T-helper 17 cell (primary cell): ENCODE data around the gene GABRR2. TPM values are rescaled to one million over a fixed set of nuclear protein-coding genes. Genes with fewer than 3 reads are reported as not detected.

Source experiments
- ATAC-seq: fragments of 150-1000 bp; cut with Tn5 transposase; 2 replicates; pipeline ENCODE4 v1.10.0; 2021; ENCODE audit warnings: mild to moderate bottlenecking, moderate library complexity
- DNase-seq, 3 donors: peaks; one replicate each; pipeline versions ENCODE4 v3.0.0 to v3.0.0-alpha.2; 2020 to 2021
- H3K9me3 ChIP-seq: one replicate; pipeline ENCODE4 v1.7.0; 2013; ENCODE audit warnings: low read length, mild to moderate bottlenecking; ENCODE audit not compliant: control insufficient read depth, poor library complexity, severe bottlenecking
- H3K27ac Mint-ChIP-seq: one replicate; pipeline ENCODE4 v1.8.0; 2022; ENCODE audit warnings: mild to moderate bottlenecking, moderate library complexity, mixed read lengths
- H3K27me3 Mint-ChIP-seq: one replicate; pipeline ENCODE4 v1.8.0; 2022; ENCODE audit warnings: mixed read lengths
- H3K36me3 Mint-ChIP-seq: one replicate; pipeline ENCODE4 v1.8.0; 2022; ENCODE audit warnings: low read depth, mixed read lengths
- H3K4me1 Mint-ChIP-seq: one replicate; pipeline ENCODE4 v1.8.0; 2022; ENCODE audit warnings: mild to moderate bottlenecking, mixed read lengths
- H3K4me3 Mint-ChIP-seq: one replicate; pipeline ENCODE4 v1.8.0; 2022; ENCODE audit warnings: mild to moderate bottlenecking, moderate library complexity, mixed read lengths
- total RNA-seq, 4 donors: library from RNA in 2 of 4; stranded (reverse) in 2 of 4; gene quantifications; one replicate each; pipeline ENCODE4 v1.2.3 and lab custom pipeline; 2022 to 2026

GABRR2 gene
- total RNA-seq, 2 donors from 2014 or later, result 0.65 to 1.4 TPM

DNA sequence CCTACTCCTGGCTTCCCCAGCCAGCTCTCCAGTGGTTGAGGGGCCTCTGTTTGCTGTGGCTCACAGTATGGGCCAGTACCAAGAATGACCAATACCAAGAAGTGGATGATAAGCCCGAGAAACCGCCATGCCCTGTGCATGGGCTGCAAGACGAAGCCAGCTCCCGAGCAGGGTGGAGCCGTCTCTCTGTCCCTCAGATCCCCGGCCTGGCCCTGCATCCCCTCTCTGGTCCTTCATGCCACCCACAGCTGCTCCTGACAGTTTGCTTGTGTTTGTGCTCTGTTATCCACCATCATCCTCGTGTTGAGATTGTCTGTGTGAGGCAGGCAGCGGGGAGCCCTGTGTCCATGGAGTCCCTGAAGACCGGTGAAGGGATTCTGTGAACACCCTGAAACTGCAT lies 36.1 kb downstream of the GABRR2 start:
- peaks cover 2% of the 10 kb centered on the region for H3K9me3 ChIP-seq
- peaks cover 5% of the 10 kb centered on the region for H3K27me3 Mint-ChIP-seq
- H3K4me3 Mint-ChIP-seq, result no peak overlapping the region
- ATAC-seq (no peak), DNase-seq (no peak)
- no peak overlapping the region for H3K27ac Mint-ChIP-seq
- no peaks in the 10 kb centered on the region for H3K36me3 Mint-ChIP-seq
- H3K4me1 Mint-ChIP-seq, result peaks cover 15% of the 10 kb centered on the region

GRCh38 chr6:89275900-89276299 lies 39.2 kb downstream of the GABRR2 start:
- H3K4me3 Mint-ChIP-seq, result no peak overlapping the region

GRCh38 chr6:89273816-89274215 lies 41.3 kb downstream of the GABRR2 start:
- H3K36me3 Mint-ChIP-seq, result no peaks in the 10 kb centered on the region
- H3K4me3 Mint-ChIP-seq, result no peak overlapping the region
- ATAC-seq, result no peak
- peaks cover 9% of the 10 kb centered on the region for H3K4me1 Mint-ChIP-seq
- H3K27ac Mint-ChIP-seq, result no peak overlapping the region
- H3K27me3 Mint-ChIP-seq, result no peaks in the 10 kb centered on the region
- H3K9me3 ChIP-seq, result no peaks in the 10 kb centered on the region
- no peak for DNase-seq

More at GRCh38 chr6:89275900-89276299, 39.2 kb downstream of the GABRR2 start:
- Mint-ChIP-seq H3K36me3 (no peaks in the 10 kb centered on the region), H3K4me1 (peaks cover 5% of the 10 kb centered on the region), H3K27me3 (no peaks in the 10 kb centered on the region), H3K27ac (no peak overlapping the region)
- H3K9me3 ChIP-seq, result no peaks in the 10 kb centered on the region
- no peak for ATAC-seq
- no peak for DNase-seq

DNA sequence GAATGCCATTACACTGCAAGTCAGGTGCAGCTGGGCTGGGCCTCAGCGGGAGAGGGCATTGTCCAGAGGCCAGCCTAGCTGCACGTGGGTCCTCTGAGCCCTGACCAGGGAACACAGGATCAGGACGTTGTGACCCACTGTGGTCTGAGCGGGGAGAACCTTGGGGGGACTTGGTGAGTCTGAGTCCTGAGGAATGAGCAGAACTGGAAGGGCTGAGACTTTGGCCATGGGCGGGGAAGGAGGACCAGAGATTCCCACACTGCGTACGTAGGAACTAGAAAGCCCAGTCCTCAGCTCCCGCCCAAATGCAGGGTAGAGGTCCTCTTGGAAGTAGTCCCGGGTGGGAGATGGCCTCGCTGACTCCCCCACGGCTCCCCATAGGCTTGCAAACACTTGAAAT lies 42.5 kb downstream of the GABRR2 start:
- H3K36me3 Mint-ChIP-seq, result no peaks in the 10 kb centered on the region

GRCh38 chr6:89270951-89271721 lies 44.0 kb downstream of the GABRR2 start:
- no peak overlapping the region for H3K27ac Mint-ChIP-seq
- DNase-seq, result no peak
- no peaks in the 10 kb centered on the region for H3K36me3 Mint-ChIP-seq
- no peak overlapping the region for H3K4me3 Mint-ChIP-seq
- H3K4me1 Mint-ChIP-seq, result peaks cover 5% of the 10 kb centered on the region
- no peaks in the 10 kb centered on the region for H3K9me3 ChIP-seq
- H3K27me3 Mint-ChIP-seq, result no peaks in the 10 kb centered on the region
- no peak for ATAC-seq

More for the DNA sequence above, 42.5 kb downstream of the GABRR2 start:
- no peak overlapping the region for H3K27ac Mint-ChIP-seq
- H3K9me3 ChIP-seq, result no peaks in the 10 kb centered on the region
- ATAC-seq, result no peak
- H3K27me3 Mint-ChIP-seq, result no peaks in the 10 kb centered on the region
- H3K4me1 Mint-ChIP-seq, result peaks cover 5% of the 10 kb centered on the region
- no peak for DNase-seq
- H3K4me3 Mint-ChIP-seq, result no peak overlapping the region

- DNase-seq, result no peak
- no peaks in the 10 kb centered on the region for H3K36me3 Mint-ChIP-seq
- no peaks in the 10 kb centered on the region for H3K9me3 ChIP-seq
- ATAC-seq, result no peak
- no peaks in the 10 kb centered on the region for H3K27me3 Mint-ChIP-seq
- no peak overlapping the region for H3K27ac Mint-ChIP-seq
- peaks cover 5% of the 10 kb centered on the region for H3K4me1 Mint-ChIP-seq
- H3K4me3 Mint-ChIP-seq, result no peak overlapping the region
Observed at GRCh38 chr6:89269981-89270380, 45.1 kb downstream of the GABRR2 start.

DNA sequence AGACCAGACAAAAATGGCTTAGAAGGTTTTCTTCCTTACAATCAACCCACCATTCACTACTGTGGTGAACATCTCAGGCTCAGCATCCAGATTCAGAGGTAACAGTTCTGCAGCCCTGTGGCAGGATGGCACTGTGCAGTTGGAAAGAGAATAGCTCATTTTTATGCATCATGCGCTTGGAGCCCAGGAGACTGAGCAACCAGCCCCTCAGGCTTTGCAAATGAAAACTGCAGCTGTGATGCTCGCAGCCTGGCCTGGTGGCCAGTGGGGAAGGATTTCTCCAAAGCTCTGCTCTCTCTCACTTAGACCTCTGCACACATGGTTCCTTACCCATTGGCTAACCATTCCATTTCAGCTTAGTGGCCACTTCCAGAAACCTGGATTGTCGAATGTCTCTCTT lies 45.8 kb downstream of the GABRR2 start:
- Mint-ChIP-seq H3K4me1 (peaks cover 5% of the 10 kb centered on the region), H3K36me3 (no peaks in the 10 kb centered on the region), H3K4me3 (no peak overlapping the region), H3K27ac (no peak overlapping the region), H3K27me3 (no peaks in the 10 kb centered on the region)
- DNase-seq, result no peak
- H3K9me3 ChIP-seq, result no peaks in the 10 kb centered on the region
- no peak for ATAC-seq

- Mint-ChIP-seq H3K36me3 (no peaks in the 10 kb centered on the region), H3K27me3 (no peaks in the 10 kb centered on the region), H3K4me1 (peaks cover 5% of the 10 kb centered on the region), H3K27ac (no peak overlapping the region), H3K4me3 (no peak overlapping the region)
- no peak for ATAC-seq
- no peak for DNase-seq
- H3K9me3 ChIP-seq, result no peaks in the 10 kb centered on the region
Observed at GRCh38 chr6:89268776-89269175, 46.3 kb downstream of the GABRR2 start.

GRCh38 chr6:89267918-89268317 lies 47.2 kb downstream of the GABRR2 start:
- no peaks in the 10 kb centered on the region for H3K36me3 Mint-ChIP-seq
- no peak overlapping the region for H3K4me3 Mint-ChIP-seq
- H3K27me3 Mint-ChIP-seq, result no peaks in the 10 kb centered on the region
- no peak for ATAC-seq
- peaks cover 5% of the 10 kb centered on the region for H3K4me1 Mint-ChIP-seq
- no peak for DNase-seq
- no peaks in the 10 kb centered on the region for H3K9me3 ChIP-seq
- H3K27ac Mint-ChIP-seq, result no peak overlapping the region

DNA sequence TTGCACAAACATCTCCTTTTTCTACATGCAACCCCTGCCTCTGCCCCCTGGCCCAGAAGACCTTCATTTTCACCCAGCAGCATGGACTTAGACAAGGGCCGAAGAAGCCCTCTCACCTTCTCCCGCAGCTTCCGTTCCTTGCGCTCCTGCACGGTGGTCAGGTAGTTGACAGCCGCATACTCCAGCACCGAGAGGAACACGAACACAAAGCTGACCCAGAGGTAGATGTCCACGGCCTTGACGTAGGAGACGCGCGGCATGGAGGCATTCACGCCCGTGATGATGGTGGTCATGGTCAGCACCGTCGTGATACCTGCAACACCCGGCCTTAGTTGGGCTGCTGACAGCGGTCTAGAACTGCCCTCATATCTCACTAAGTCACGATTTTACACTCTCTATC lies 50.8 kb downstream of the GABRR2 start:
- Mint-ChIP-seq H3K4me3 (no peak overlapping the region), H3K27ac (no peak overlapping the region), H3K4me1 (no peaks in the 10 kb centered on the region), H3K36me3 (no peaks in the 10 kb centered on the region), H3K27me3 (no peaks in the 10 kb centered on the region)
- no peak for DNase-seq
- H3K9me3 ChIP-seq, result no peaks in the 10 kb centered on the region
- no peak for ATAC-seq

DNA sequence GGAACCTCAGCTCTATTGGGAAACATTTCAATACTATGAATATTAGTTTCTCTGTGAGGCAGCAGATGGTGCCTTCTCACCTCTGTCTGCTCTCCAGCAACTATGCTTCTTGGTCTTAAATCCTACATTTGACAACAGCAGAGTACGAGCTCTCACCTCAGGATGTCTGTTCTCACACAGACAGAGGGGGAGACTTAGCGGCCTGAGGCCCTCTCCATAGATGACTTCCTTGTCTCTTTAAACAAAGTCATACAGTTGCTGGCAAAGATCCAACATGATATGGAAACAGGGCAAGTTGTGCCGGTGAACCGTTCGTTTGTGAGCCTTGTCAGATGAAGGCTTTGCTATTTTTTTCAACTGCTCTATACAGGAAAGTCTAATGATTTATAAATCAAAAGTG lies 54.3 kb downstream of the GABRR2 start:
- no peaks in the 10 kb centered on the region for H3K9me3 ChIP-seq
- no peaks in the 10 kb centered on the region for H3K36me3 Mint-ChIP-seq
- no peak overlapping the region for H3K4me3 Mint-ChIP-seq
- H3K4me1 Mint-ChIP-seq, result peaks cover 3% of the 10 kb centered on the region
- H3K27ac Mint-ChIP-seq, result no peak overlapping the region
- no peak for DNase-seq
- H3K27me3 Mint-ChIP-seq, result no peaks in the 10 kb centered on the region
- ATAC-seq, result no peak

DNA sequence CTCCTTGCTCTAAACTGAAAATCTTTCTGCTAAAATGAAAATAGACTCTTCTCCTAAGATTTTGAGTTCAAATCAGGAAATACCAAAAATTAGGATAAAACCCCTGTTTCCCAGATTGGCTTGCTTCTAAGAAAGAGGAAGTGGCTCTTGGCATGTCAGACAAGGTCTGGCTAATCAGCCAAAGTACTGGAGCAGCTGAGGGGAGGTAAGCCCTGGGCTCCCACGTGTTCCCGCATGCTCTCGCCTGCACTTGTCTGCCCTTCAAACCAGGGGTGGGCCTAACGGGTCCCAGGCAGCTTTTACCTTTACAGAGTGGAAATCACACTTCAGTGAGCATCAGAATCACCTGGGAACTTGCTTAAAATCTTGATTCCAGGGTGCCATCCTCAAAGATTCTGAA lies 54.8 kb downstream of the GABRR2 start:
- no peak overlapping the region for H3K27ac Mint-ChIP-seq
- no peak overlapping the region for H3K4me3 Mint-ChIP-seq
- H3K36me3 Mint-ChIP-seq, result no peaks in the 10 kb centered on the region
- DNase-seq (no peak), ATAC-seq (no peak)
- peaks cover 3% of the 10 kb centered on the region for H3K4me1 Mint-ChIP-seq
- no peaks in the 10 kb centered on the region for H3K27me3 Mint-ChIP-seq
- no peaks in the 10 kb centered on the region for H3K9me3 ChIP-seq

- DNase-seq (no peak), ATAC-seq (no peak)
- H3K4me3 Mint-ChIP-seq, result no peak overlapping the region
- H3K36me3 Mint-ChIP-seq, result no peaks in the 10 kb centered on the region
- no peaks in the 10 kb centered on the region for H3K27me3 Mint-ChIP-seq
- peaks cover 6% of the 10 kb centered on the region for H3K4me1 Mint-ChIP-seq
- no peaks in the 10 kb centered on the region for H3K9me3 ChIP-seq
- H3K27ac Mint-ChIP-seq, result no peak overlapping the region
Observed at GRCh38 chr6:89258912-89259311, 56.2 kb downstream of the GABRR2 start.

DNA sequence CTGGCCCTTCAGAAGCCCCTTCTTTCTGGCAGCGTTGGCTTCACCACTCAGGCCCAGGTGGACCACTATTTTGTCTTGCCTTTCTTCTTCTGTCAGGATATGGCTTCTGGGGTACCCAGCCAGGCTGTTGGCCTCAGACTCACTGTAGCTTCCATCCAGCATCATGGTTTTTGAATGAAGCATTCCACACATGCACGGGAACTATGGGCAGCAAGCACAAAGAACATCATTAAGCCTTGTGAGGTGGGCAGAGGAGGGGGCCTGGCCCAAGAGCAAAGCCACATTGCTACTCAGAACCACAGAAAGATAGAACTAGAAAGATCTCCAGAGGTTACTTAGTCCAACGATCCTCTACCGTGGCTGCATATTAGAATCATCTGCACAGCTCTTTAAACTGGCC lies 57.3 kb downstream of the GABRR2 start:
- DNase-seq (no peak), ATAC-seq (no peak)
- H3K9me3 ChIP-seq, result no peaks in the 10 kb centered on the region
- H3K36me3 Mint-ChIP-seq, result peaks cover 3% of the 10 kb centered on the region
- no peak overlapping the region for H3K27ac Mint-ChIP-seq
- H3K27me3 Mint-ChIP-seq, result no peaks in the 10 kb centered on the region
- no peak overlapping the region for H3K4me3 Mint-ChIP-seq
- peaks cover 6% of the 10 kb centered on the region for H3K4me1 Mint-ChIP-seq
